GM18951 (cell line): ENCODE results near the gene HPS6.

Experiments used
- POLR2A ChIP-seq: IDR thresholded peaks from 4 replicates; pipeline ENCODE4 v1.6.1; 2011; ENCODE audit warnings: mild to moderate bottlenecking; ENCODE audit not compliant: insufficient read length, insufficient read depth; ENCODE audit errors: extremely low read depth
- in situ Hi-C: fragments of 300-500 bp; cut with MboI; formaldehyde crosslinking; loops from one replicate; pipeline ENCODE4 v1.12.0; 2022; ENCODE audit warnings: low sequenced_read_pairs, mixed read lengths, inconsistent platforms; ENCODE audit not compliant: unreplicated experiment

HPS6 gene

DNA sequence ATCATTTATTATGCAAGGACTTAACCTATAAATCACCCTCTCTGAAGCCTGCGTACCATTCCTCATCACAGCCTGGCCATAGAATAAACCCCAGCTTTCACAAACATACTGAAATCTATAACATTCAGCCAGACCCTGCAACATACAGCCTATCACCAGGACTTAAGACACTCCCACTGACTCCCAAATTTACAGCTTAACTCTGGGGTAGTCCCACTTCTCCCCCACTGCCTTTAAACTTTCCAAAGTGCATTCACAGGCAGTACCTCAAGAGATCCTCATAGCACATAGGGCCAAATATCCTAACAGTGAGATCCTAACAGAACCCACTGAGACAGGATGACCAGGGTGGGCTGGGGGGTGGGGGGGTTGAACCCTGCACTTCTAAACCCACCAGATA is 51.5 kb downstream of the HPS6 start:
- TF ChIP-seq POLR2A: no peak
- in situ Hi-C loops: no loop called here
